Fibroblast of the aortic adventitia (primary cell): ENCODE data around the gene POU2F3. TPM values are rescaled to one million over a fixed set of nuclear protein-coding genes. Genes with fewer than 3 reads are reported as not detected.

Experiments used
- DNase-seq: peaks from one replicate; pipeline ENCODE4 v3.0.0-alpha.2; 2010; ENCODE audit warnings: low read depth
- H3K4me3 ChIP-seq: 2 replicates; pipeline ENCODE4 v1.5.1; 2011; ENCODE audit warnings: low read depth, mild to moderate bottlenecking, control low read depth, low read length, moderate library complexity
- CTCF ChIP-seq: IDR thresholded peaks from 2 replicates; pipeline ENCODE4 v1.5.1; 2011; ENCODE audit warnings: mild to moderate bottlenecking, low read length, control low read depth, inconsistent platforms; ENCODE audit not compliant: insufficient read depth
- total RNA-seq: library from RNA; depleted of rRNA; stranded (reverse); fragments of >200 nt; gene quantifications from 2 replicates; pipeline ENCODE4 v1.2.3, GENCODE V29; 2012; ENCODE audit warnings: low replicate concordance

The POU2F3 gene
- 0.36 and 0.90 TPM in 2 replicates for total RNA-seq

DNA sequence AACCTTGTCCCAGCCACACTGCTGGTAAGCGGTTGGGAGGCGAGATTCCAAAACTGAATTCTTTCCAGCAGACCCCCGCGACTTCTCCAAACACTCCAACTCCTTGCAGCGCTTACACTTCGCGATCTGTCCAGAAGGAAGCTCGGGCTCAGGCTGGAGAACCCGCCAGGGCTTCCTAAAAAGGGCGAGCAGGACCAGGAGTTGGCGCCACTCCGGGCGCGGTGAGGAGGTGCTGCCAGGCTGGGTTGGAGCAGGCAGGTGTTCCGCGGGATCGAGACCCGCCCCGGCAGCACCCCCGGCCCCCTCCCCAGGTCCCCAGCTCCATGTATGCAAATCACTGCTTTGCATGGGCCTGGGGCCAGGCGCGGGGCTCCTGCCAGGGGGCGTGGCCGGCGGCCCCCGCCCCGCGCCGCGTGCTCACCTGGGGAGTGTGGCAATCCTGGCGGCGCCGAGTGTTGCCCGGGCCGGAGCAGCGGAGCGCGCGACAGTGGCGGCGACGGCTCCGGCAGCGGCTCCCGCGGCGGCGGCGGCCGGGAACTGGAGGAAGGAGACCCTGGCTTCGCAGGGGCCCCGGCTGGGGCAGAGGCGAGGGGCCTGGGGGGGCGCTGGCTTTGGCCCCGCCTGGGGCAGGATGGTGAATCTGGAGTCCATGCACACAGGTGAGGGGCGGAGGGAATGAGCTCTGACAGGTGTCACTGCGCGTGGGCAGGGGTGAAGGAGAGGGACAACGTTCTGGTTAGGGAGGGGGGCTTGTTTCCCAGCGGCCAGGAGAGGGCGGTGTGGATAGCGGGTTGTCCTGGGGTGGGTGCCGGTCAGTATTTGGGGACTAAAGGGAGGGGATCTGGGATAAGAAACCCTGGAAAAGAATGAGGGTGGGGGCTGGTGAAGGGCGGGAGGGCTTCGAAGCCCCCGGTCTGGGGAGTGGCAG lies at the start of gene POU2F3:
Gene POU2F3 (plus strand): TSS at position 428 of the 928 bp plus-strand sequence. CDS start 204 bp downstream, at position 632.
- peak; percentile 7 for TF ChIP-seq CTCF
- no peak for DNase-seq
- no peak within 1 kb of the TSS for H3K4me3 ChIP-seq

GRCh38 chr11:120191058-120191457 lies 48.9 kb upstream of the POU2F3 start:
- TF ChIP-seq CTCF = no peak
- H3K4me3 ChIP-seq = no peak overlapping the region
- no peak for DNase-seq

- TF ChIP-seq CTCF = no peak
- no peak for DNase-seq
- no peak overlapping the region for H3K4me3 ChIP-seq
Measured at GRCh38 chr11:120192831-120193625, 46.9 kb upstream of the POU2F3 start.

GRCh38 chr11:120194166-120194565 lies 45.8 kb upstream of the POU2F3 start:
- no peak overlapping the region for H3K4me3 ChIP-seq
- DNase-seq = no peak
- TF ChIP-seq CTCF = no peak

GRCh38 chr11:120195601-120196320 lies 44.2 kb upstream of the POU2F3 start:
- no peak for DNase-seq
- TF ChIP-seq CTCF = no peak
- H3K4me3 ChIP-seq = no peak overlapping the region

- no peak overlapping the region for H3K4me3 ChIP-seq
- DNase-seq = no peak
- TF ChIP-seq CTCF = no peak
Measured at GRCh38 chr11:120196826-120197225, 43.1 kb upstream of the POU2F3 start.
